Activated CD8-positive, alpha-beta memory T cell treated with anti-CD3 and anti-CD28 coated beads for 48 hours (primary cell): Measurements from ENCODE around the gene DYRK3.

Experiments
- DNase-seq, 3 experiments: peaks; one replicate each; pipeline ENCODE4 v3.0.0-alpha.2; 2020; ENCODE audit warnings: low read depth in 2 of 3, low spot score in 2 of 3

Gene DYRK3

GRCh38 chr1:206681359-206681758 lies 46.0 kb downstream of the DYRK3 start:
- no peak for DNase-seq

GRCh38 chr1:206682111-206682510 lies 46.8 kb downstream of the DYRK3 start:
- no peak for DNase-seq

DNA sequence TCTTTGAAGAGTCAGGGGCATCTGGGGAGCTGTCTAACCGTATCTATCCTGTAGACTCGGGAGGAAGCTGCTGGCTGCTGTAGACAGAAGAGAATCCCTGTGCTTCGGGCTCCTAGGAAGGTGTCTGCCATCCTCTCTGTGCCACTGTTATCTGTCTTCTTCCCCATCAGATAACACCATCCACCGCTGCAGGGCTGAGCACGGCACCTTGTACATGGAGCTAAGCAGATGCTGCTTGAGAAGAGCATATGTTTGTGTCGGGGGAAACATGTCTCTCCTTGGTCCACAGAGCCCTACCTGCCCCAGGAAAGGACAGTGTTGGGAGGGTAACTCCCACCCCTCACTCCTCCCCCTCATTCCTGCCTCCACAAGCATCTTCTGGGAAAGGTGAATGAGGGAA lies 48.0 kb downstream of the DYRK3 start:
- DNase-seq = no peak

GRCh38 chr1:206684003-206684402 lies 48.7 kb downstream of the DYRK3 start:
- DNase-seq = no peak

DNA sequence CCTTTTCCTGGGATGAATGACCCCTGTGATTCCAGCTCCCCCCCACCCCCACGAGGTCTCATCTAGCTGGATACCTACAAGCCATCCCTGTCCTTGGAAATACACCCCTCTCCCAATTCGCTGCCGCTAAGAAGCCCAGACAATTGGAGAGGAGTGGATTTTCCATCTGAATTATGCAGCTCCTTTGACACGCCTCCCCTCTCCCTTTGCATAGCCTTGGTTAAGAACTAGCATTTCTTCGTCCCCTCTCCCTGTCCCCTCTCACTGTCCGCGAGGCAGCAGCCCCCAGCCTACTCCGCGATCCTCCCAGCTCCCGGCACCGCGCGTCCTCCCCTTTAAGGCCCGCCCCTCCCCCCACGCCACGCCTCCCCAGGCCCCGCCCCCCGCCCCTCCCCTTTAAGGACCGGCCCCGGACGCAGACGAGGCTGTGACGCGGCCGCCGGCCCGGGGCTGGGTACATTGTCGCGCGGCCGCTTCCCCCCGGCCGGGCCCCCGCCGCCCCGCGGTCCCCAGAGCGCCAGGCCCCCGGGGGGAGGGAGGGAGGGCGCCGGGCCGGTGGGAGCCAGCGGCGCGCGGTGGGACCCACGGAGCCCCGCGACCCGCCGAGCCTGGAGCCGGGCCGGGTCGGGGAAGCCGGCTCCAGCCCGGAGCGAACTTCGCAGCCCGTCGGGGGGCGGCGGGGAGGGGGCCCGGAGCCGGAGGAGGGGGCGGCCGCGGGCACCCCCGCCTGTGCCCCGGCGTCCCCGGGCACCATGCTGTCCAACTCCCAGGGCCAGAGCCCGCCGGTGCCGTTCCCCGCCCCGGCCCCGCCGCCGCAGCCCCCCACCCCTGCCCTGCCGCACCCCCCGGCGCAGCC lies 49.4 kb downstream of the DYRK3 start, which contains the start of gene MAPKAPK2:
MAPKAPK2 (plus strand) TSS at position 428 of the 856 bp plus-strand sequence; CDS start at position 753, 325 bp downstream.
- DNase-seq = peak; percentile 48 to 68 (median 60)

DNA sequence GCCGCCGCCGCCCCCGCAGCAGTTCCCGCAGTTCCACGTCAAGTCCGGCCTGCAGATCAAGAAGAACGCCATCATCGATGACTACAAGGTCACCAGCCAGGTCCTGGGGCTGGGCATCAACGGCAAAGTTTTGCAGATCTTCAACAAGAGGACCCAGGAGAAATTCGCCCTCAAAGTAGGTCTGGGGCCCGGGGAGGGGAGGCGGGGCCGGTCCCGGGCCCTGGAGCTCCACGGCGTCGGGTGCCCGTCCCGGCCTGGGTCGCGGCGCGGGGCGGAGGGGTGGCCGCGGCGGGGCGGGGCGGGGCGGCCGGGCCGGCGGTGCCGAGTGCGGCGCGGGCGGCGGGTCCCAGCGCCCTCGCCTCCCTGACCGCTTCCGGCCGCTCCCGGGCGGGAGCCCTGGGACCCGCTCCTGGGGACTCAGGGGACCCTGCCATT lies 50.0 kb downstream of the DYRK3 start:
- DNase-seq = peak in 1 of 3 experiments; percentile 19

DNA sequence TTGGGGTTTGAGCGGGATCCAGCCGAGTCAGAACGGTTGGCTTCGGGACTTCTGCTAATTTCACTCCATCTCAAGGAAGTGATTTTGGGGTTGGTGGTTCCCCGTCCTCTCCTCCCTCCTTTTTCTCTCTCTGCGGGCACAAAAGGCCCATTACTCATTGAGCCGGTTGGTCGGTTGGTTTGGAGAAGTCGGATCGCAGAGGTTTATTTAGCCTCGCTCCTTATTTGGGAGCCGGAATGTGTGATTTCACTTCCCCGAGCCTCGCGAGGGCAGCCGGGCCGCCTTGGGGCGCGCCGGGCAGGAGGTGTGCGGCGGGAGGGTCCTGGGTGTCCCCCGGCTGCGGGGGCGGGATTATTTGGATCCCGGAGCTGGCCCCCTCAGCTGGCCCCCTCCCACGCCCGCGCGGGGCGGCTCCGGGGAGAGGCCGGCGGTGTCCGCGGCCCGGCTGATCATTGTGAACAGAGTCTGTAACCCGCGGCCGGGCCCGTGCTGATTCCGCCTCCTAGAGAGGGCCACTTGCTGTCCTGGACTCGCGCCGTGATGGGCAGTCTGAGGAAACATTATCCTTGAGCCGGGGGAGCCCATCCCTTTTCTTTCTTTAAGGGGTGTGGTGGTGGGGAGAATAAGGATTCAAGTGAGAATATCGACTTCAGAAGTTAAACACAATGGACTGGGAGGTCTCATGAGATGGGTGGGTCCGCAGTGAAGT lies 50.6 kb downstream of the DYRK3 start:
- DNase-seq = peak in 1 of 3 experiments; percentile 33

GRCh38 chr1:206686478-206687249 lies 51.3 kb downstream of the DYRK3 start:
- DNase-seq = no peak

DNA sequence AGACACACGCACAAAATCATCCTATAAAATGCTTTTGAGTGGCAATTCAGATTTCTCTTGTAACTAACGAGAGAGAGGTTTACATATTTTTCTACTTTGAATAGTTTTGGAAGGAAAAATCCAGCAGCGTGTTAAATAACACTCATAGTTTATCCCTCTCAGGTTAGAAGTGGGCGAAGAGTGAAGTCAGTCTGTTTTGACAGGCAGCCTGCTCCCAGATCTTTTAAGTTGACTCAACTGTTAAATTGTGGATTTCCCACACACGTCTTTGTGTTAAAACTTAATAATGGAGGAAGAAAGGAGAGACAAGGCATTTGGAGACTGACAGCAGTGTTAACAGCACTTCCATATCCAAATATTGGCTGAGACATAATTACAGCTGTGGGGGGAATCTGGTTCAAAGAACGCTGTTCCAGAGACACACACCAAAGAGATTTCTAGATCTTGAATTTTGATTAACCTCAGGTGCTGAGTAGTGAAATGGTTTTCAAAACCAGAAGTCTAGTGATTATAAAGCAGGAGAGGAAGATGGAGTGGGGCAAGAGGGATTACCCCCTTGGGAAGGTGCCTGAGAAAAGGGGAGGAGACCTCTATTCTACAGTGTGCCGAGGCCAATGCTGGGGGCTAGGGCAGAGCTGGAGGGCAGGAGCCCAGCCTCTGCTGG lies 52.0 kb downstream of the DYRK3 start:
- no peak for DNase-seq

- no peak for DNase-seq
Measured at GRCh38 chr1:206687915-206688442, 52.6 kb downstream of the DYRK3 start.

GRCh38 chr1:206690516-206690915 lies 55.2 kb downstream of the DYRK3 start:
- no peak for DNase-seq

DNA sequence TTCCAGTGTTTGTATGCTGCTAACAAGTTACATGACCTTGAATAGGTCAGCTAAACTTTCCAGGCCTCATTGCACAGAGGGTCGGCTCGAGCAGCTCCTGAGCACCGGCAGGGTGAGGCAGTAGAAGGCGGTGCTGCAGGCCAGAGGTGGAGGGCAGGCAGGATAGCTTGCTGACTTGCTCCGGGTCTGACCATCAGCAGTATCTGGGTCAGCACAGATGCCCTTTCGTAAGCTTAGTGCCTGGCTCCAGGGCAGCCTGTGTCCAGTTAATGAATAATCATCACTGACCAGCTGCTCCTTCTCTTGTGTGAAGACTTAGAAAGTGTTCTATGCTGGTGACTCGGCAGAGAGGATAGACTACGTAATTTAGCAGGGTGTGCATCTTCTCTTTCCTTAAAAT lies 56.3 kb downstream of the DYRK3 start:
- DNase-seq = no peak

DNA sequence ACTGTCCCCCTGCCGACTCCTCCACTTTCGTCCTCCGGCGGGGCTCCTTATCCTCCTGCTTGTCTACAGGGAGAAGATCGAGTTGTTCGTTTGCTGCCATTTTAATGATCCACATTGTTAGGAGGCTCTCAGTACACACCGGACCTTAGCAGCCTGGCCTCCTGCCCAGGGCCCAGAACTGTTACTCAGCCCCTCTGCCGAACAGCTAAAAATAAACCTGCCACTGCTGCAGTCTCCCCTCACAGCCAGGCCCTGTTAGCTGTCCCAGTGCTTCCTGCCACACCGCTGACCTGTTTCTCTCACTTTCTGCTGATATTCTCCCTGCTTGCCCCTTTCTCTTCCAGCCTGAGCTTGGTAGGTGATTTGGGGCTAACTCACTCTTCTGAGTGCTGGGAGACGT lies 57.7 kb downstream of the DYRK3 start:
- DNase-seq = no peak

- DNase-seq = no peak
Measured at GRCh38 chr1:206693592-206693991, 58.3 kb downstream of the DYRK3 start.

- DNase-seq = no peak
Measured at GRCh38 chr1:206694171-206695124, 59.1 kb downstream of the DYRK3 start.

DNA sequence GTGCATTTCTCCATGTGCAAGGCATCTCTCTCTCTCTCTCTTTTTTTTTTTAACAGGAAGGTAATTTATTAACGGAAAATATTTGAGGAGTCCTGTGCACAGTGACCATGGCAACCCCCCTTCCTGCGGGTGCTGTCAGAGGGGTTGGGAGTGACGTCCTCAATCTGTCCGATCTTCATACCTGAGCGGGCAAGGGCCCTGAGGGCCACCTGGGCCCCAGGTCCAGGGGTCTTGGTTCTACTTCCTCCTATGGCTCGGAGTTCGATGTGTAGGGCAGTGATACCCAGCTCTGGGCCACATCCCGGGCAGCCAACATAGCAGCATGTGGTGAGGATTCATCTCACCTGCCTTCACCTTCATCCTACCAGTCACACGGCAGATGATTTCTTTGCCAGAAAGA lies 60.4 kb downstream of the DYRK3 start:
- no peak for DNase-seq

DNA sequence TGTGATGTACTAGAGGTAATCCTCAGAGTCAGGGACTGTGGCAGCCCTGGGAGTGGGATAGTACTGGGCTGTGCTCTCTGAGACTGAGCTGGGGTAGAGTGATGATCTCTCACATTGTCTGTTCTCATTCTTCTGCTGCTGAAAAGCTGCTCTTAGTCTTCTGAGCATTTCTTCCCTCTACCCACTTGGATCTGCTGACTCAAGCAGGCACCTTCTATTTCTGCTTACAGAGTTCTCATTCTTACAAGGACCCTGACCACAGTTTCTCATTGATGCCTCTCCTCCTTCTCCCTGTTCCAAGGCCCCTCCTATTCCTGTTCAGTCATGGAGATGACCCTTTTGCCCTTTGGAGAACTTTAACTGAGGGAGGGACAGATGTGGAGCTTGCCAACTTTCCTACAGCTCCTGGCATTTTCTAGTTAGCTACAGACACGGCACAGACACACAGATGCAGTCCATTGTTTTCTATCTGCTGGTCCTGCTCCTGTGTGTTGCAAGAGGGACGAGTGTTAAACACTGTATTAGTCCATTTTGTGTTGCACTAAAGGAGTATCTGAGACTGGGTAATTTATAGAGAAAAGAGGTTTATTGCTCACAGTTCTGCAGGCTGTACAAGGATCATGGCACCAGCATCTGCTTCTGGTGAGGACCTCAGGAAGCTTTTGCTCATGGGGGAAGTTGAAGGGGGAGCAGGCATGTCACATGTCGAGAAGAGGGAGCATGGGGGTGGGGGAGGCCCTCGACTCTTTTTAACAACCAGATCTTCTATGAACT lies 61.7 kb downstream of the DYRK3 start:
- no peak for DNase-seq

DNA sequence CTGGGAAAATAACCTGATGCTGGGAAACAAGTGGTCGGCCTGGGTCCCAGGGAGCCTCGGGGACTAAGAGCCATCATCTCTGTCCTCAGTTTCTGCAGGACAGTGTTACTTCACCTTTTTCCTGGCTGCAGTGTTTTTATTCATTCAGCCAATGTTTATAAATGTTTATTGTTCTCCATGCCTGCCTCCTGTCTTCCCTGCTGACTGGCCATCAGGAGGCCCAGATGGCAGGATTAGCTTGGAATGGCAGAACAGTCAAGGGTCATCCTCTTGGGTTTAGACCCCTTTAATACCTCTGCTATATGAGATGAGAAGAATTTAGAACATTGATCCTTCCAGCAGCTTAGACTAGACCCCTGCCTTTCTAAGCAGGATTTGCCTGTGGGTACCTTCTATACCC lies 62.7 kb downstream of the DYRK3 start:
- no peak for DNase-seq
